DMS114 treated with DMSO at 0.1 percent for 48 hours (cell line): Measurements from ENCODE around the gene FBXO42.
"Not testable (repeated sequence)": the region's sequence is repeated elsewhere in the genome, so short reads cannot be mapped to it uniquely, and the experiment has no call there.

Experiments used
- DNase-seq: peaks from one replicate; lab custom pipeline; 2025; ENCODE audit not compliant: unreplicated experiment; lab: John Stamatoyannopoulos, UW

FBXO42 gene

GRCh38 chr1:16222716-16223115 is 129.6 kb downstream of the FBXO42 start:
- DNase-seq = not testable (repeated sequence)

- no peak for DNase-seq
Measured at GRCh38 chr1:16221499-16221898, 130.8 kb downstream of the FBXO42 start.

GRCh38 chr1:16219968-16220500 is 132.2 kb downstream of the FBXO42 start:
- DNase-seq = no peak

- DNase-seq = no peak
Measured at GRCh38 chr1:16218674-16219071, 133.6 kb downstream of the FBXO42 start.

- no peak for DNase-seq
Measured at GRCh38 chr1:16218014-16218673, 134.1 kb downstream of the FBXO42 start.

- DNase-seq = peak; percentile 90
Measured at GRCh38 chr1:16217061-16217785, 135.1 kb downstream of the FBXO42 start.

GRCh38 chr1:16215882-16216753 is 136.2 kb downstream of the FBXO42 start:
- DNase-seq = peak; percentile 70

- not testable (repeated sequence) for DNase-seq
Measured at GRCh38 chr1:16215240-16215639, 137.0 kb downstream of the FBXO42 start.

- DNase-seq = not testable (repeated sequence)
Measured at GRCh38 chr1:16213544-16213943, 138.7 kb downstream of the FBXO42 start.

GRCh38 chr1:16213013-16213412 is 139.3 kb downstream of the FBXO42 start:
- DNase-seq = no peak

GRCh38 chr1:16212251-16212961 is 139.9 kb downstream of the FBXO42 start, which contains the start of gene ARHGEF19:
Gene ARHGEF19, minus strand, starts transcription at chr1:16212652. Its CDS starts 3,598 bp downstream, at chr1:16209054.
- DNase-seq = no peak

GRCh38 chr1:16211824-16212223 is 140.5 kb downstream of the FBXO42 start:
- DNase-seq = no peak

GRCh38 chr1:16210581-16210980 is 141.7 kb downstream of the FBXO42 start:
- no peak for DNase-seq

- no peak for DNase-seq
Measured at GRCh38 chr1:16209847-16210407, 142.4 kb downstream of the FBXO42 start.

GRCh38 chr1:16209132-16209846 is 143.0 kb downstream of the FBXO42 start:
- no peak for DNase-seq

- no peak for DNase-seq
Measured at GRCh38 chr1:16208270-16208987, 143.9 kb downstream of the FBXO42 start.

GRCh38 chr1:16207318-16208269 is 144.7 kb downstream of the FBXO42 start:
- DNase-seq = no peak
